Brain microvascular endothelial cell (primary cell): ENCODE results near the gene CCDC174.
A peak's percentile ranks its signal among the peaks of the same experiment; 100 is the strongest.
"Not testable (repeated sequence)": the region's sequence is repeated elsewhere in the genome, so short reads cannot be mapped to it uniquely, and the experiment has no call there.

Experiments used
- DNase-seq: peaks from one replicate; pipeline ENCODE4 v3.0.0-alpha.2; 2020
- H3K27ac ChIP-seq: fragments of 250-450 bp; sonication (Bioruptor Pico); 2 replicates; pipeline ENCODE4 v1.5.1; 2020; ENCODE audit warnings: mild to moderate bottlenecking, moderate library complexity
- H3K27me3 ChIP-seq: fragments of 250-450 bp; sonication (Bioruptor Pico); replicated peaks from 2 replicates; pipeline ENCODE4 v1.5.1; 2020; ENCODE audit warnings: mild to moderate bottlenecking
- H3K36me3 ChIP-seq: fragments of 250-450 bp; sonication (Bioruptor Pico); replicated peaks from 2 replicates; pipeline ENCODE4 v1.5.1; 2020; ENCODE audit warnings: mild to moderate bottlenecking
- H3K4me3 ChIP-seq: 2 replicates; pipeline ENCODE4 v1.5.1; 2011; ENCODE audit warnings: low read depth, mild to moderate bottlenecking, control low read depth, low read length, moderate library complexity
- CTCF ChIP-seq: IDR thresholded peaks from 2 replicates; pipeline ENCODE4 v1.5.1; 2011; ENCODE audit warnings: low read depth, mild to moderate bottlenecking, moderate library complexity, low read length, control low read depth, inconsistent platforms; ENCODE audit errors: missing control alignments
- in situ Hi-C: cut with HindIII; loops from 2 replicates; pipeline ENCODE4 v1.10.0; 2017; ENCODE audit warnings: low sequenced_read_pairs, low pct_ligation_motif_present

Gene CCDC174

GRCh38 chr3:14649466-14649865, 2.1 kb upstream of the CCDC174 start:
- no peak for TF ChIP-seq CTCF
- in situ Hi-C loops = no loop called here
- no peaks in the 10 kb centered on the region for H3K36me3 ChIP-seq
- no peak overlapping the region for H3K4me3 ChIP-seq
- H3K27ac ChIP-seq = no peak overlapping the region
- DNase-seq = no peak
- H3K27me3 ChIP-seq = peaks cover 4% of the 10 kb centered on the region

GRCh38 chr3:14650193-14650592, 1.4 kb upstream of the CCDC174 start:
- DNase-seq = no peak
- Histone ChIP-seq H3K27ac (no peak overlapping the region), H3K4me3 (no peak overlapping the region), H3K27me3 (peaks cover under 1% of the 10 kb centered on the region), H3K36me3 (peaks cover 3% of the 10 kb centered on the region)
- in situ Hi-C loops = no loop called here
- TF ChIP-seq CTCF = no peak

- DNase-seq, in situ Hi-C loops, H3K27me3 ChIP-seq: not testable (repeated sequence)
- H3K27ac ChIP-seq = peak overlapping the region; percentile 71
- H3K36me3 ChIP-seq = peaks cover 19% of the 10 kb centered on the region
- H3K4me3 ChIP-seq = peak overlapping the region; percentile 98
Observed at GRCh38 chr3:14652360-14652907, 872 bp downstream of the CCDC174 start.

- no peaks in the 10 kb centered on the region for H3K27me3 ChIP-seq
- no peak for TF ChIP-seq CTCF
- H3K36me3 ChIP-seq = peaks cover 57% of the 10 kb centered on the region
- no peak for DNase-seq
- no peak overlapping the region for H3K27ac ChIP-seq
- H3K4me3 ChIP-seq = no peak overlapping the region
- in situ Hi-C loops = no loop called here
Observed at GRCh38 chr3:14657579-14657978, 6.0 kb downstream of the CCDC174 start.

- Histone ChIP-seq H3K27ac (no peak overlapping the region), H3K4me3 (no peak overlapping the region), H3K36me3 (peaks cover 68% of the 10 kb centered on the region), H3K27me3 (no peaks in the 10 kb centered on the region)
- DNase-seq = no peak
- TF ChIP-seq CTCF = no peak
- in situ Hi-C loops = no loop called here
Observed at GRCh38 chr3:14658978-14659377, 7.4 kb downstream of the CCDC174 start.

- Histone ChIP-seq H3K27me3 (no peaks in the 10 kb centered on the region), H3K4me3 (no peak overlapping the region), H3K36me3 (peaks cover 71% of the 10 kb centered on the region), H3K27ac (no peak overlapping the region)
- in situ Hi-C loops = no loop called here
- no peak for TF ChIP-seq CTCF
- no peak for DNase-seq
Observed at GRCh38 chr3:14660942-14661341, 9.4 kb downstream of the CCDC174 start.
